ENCODE results near the gene WDR77.

WDR77 gene

DNA sequence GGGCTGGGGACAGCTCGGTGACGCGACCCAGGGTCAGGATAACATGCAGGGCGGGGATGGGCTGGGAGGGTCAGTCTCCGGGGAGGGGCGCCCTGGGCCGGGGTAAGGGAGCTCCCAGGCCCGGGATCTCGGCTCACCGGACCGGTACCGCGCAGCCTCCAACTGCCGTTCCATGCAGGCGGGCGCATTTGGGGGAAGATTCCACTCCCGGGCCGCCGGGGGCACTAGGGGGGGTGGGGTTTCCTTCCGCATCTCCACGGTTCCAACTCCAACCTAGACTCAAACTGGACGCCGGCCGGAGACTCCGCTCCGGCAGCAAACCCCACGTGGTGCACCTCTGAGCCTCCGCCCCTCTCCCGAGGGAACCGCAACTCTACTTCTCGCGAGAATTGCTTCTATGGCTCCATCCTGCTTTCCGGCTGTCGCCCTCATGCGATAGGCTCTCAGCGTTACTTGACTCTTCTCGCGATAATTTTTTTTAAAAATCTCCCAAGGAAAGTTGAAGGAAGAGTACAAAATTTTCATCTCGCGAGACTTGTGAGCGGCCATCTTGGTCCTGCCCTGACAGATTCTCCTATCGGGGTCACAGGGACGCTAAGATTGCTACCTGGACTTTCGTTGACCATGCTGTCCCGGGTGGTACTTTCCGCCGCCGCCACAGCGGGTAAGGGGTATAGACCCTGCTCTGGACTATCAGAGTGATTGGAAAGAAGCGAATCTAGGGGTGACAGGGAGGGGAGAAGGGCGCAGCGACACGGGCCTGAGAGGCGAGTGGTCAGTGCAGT, at the start of gene WDR77, which contains the start of gene ATP5PB:
WDR77 (minus strand) TSS at position 339 of the 785 bp plus-strand sequence; CDS start at position 252, 87 bp downstream.
ATP5PB (plus strand) TSS at position 547 of the 785 bp plus-strand sequence; CDS start at position 625, 78 bp downstream.
- H3K4me3 ChIP-seq (ENCODE audit: low read length), result peak within 1 kb of the TSS; percentile 96
- peak; percentile 99 for DNase-seq (ENCODE audit: low read depth)
- TF ChIP-seq, protein P1, sequence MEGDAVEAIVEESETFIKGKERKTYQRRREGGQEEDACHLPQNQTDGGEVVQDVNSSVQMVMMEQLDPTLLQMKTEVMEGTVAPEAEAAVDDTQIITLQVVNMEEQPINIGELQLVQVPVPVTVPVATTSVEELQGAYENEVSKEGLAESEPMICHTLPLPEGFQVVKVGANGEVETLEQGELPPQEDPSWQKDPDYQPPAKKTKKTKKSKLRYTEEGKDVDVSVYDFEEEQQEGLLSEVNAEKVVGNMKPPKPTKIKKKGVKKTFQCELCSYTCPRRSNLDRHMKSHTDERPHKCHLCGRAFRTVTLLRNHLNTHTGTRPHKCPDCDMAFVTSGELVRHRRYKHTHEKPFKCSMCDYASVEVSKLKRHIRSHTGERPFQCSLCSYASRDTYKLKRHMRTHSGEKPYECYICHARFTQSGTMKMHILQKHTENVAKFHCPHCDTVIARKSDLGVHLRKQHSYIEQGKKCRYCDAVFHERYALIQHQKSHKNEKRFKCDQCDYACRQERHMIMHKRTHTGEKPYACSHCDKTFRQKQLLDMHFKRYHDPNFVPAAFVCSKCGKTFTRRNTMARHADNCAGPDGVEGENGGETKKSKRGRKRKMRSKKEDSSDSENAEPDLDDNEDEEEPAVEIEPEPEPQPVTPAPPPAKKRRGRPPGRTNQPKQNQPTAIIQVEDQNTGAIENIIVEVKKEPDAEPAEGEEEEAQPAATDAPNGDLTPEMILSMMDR (conservative IDR thresholded peaks at IDR 0.05; ENCODE audit: low read length), result no peak

DNA sequence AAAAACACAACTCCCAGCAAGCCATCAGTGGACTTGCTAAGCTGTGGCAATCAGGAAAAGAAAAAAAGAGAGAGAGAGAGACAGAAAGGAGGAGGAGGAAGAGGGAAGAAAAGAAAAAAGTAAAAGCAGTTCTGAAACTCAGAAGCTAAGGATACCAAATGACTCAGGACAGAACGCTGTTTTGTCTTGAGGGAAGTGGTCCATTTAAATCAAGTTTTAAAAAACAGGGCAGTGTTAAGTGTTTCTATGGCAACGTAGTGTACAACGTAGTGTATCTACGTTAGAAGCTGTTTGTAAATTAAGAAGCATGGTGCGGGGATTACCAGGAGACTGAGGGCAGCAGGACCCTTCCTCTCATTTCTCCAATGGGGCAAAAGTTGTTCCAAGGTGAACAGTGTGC, 48.5 kb upstream of the WDR77 start:
- H3K4me3 ChIP-seq (ENCODE audit: low read length), result no peak overlapping the region
- TF ChIP-seq, protein P1 (conservative IDR thresholded peaks at IDR 0.05; ENCODE audit: low read length), result no peak
- DNase-seq (ENCODE audit: low read depth), result no peak

DNA sequence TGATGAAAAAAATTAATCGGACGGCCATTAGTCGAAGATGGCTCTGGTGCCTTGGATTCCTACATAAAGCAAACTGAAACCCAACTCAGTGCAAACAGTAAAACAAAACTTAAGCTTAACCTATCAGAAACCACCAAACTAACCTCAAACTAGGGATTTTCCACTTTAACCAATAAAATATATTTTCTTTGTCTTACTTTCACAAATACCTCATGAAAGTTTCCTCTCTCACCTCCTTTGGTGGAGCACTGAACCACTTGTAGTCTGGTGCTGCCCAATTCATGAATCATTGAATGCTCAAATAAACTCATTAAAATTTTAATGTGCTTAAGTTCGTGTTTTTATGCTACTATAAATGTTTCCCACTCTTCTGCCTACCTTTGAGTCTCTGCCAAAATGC, 47.3 kb upstream of the WDR77 start:
- TF ChIP-seq, protein P1 (conservative IDR thresholded peaks at IDR 0.05; ENCODE audit: low read length), result no peak
- no peak for DNase-seq (ENCODE audit: low read depth)
- H3K4me3 ChIP-seq (ENCODE audit: low read length), result no peak overlapping the region

DNA sequence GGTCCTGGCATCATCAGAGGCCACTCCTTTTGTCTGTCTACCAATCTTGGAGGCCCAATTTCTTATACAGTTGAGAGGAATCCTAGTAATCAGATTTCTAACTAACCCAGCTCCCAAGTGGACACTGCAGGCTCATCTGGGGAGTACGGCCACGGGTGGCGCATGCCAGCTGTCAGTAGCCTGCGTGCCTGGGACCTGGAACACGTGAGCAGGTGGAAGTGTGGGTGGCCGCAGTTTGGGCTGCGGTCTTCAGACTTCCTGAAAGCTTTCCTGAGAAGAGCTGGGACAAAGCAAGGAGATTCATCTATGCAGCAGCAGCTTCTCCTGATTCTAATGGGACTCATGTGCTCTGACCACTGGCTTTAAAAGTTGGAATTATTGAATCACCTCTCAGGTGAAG, 42.0 kb upstream of the WDR77 start:
- no peak for DNase-seq (ENCODE audit: low read depth)
- H3K4me3 ChIP-seq (ENCODE audit: low read length), result no peak overlapping the region
- TF ChIP-seq, protein P1 (conservative IDR thresholded peaks at IDR 0.05; ENCODE audit: low read length), result no peak

DNA sequence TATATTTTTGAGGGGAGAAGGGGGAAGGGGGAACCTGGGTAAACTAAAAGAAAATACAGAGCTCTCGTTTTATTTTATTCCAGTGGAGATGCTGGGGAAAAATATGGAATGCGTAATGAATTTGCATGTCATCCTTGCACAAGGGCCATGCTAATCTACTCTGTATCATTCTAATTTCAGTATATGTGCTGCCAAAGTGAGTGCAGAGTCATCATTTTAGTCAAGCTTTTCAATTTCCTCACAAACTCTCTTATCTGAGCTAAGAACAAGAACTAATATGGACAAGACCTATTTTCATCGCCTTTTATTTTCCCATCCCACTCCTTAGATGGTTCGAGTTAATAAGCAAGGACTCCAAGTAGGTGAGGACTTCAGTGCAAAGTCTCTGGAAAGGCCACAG, 41.2 kb upstream of the WDR77 start:
- no peak for DNase-seq (ENCODE audit: low read depth)
- TF ChIP-seq, protein P1 (conservative IDR thresholded peaks at IDR 0.05; ENCODE audit: low read length), result no peak
- H3K4me3 ChIP-seq (ENCODE audit: low read length), result no peak overlapping the region

DNA sequence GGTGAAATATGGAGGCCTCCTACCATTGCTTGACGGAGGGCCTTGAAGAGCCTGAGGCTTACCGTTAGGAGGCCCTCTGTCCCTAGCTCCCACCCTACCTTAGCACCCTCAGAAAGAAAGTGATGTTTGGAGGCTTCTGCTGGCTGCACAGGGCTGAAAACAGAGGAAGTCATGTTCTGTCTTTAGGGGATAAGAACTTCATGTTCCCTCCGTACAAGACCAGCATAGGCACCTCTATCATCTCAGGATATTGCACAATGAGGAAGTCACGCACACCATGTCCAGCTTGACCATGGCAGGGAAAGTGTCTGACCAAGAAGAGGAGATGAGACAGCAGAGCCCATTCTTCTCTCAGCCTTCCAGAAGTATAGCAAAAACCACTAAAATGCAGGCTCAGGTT, 40.5 kb upstream of the WDR77 start:
- H3K4me3 ChIP-seq (ENCODE audit: low read length), result no peak overlapping the region
- TF ChIP-seq, protein P1 (conservative IDR thresholded peaks at IDR 0.05; ENCODE audit: low read length), result no peak
- DNase-seq (ENCODE audit: low read depth), result no peak

DNA sequence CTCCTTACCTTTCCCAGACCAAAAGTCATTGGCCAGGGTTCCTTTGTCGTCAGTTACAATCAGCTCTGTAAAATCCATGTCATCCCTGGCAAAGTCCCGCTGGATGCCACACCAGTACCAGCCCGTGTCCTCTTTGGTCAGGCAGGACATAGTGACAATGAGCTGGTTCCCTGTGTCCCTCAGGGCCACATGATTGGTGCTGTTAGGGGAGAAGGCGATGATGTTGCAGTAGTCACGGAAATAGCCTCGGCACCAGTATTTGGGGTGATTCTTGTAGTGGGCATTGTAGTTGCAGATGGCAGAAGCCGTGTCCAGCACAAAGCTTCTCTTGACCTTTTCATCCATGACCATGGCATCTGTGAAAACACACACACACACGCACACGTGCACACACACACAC, 39.6 kb upstream of the WDR77 start:
- no peak overlapping the region for H3K4me3 ChIP-seq (ENCODE audit: low read length)
- DNase-seq (ENCODE audit: low read depth), result no peak
- TF ChIP-seq, protein P1 (conservative IDR thresholded peaks at IDR 0.05; ENCODE audit: low read length), result no peak

Measured in AG10803 (cell line).